Activated CD8-positive, alpha-beta memory T cell treated with anti-CD3 and anti-CD28 coated beads, Interleukin-2, amount 10 ng/mL, durations not matched to agents 7 days and 5 days (primary cell): Measurements from ENCODE around the gene RDH8. TPM values are rescaled to one million over a fixed set of nuclear protein-coding genes. Genes with fewer than 3 reads are reported as not detected.

Experiments
- ATAC-seq: fragments of 150-1000 bp; cut with Tn5 transposase; one replicate; pipeline ENCODE4 v1.10.0; 2021; ENCODE audit warnings: moderate library complexity
- CTCF ChIA-PET: fragments of 350-600 bp; sonication (Branson Sonifier 250); formaldehyde crosslinking; loops from one replicate; lab custom pipeline; 2021; ENCODE audit warnings: antibody characterized with exemption; lab: Charles Lee
- DNase-seq: peaks from one replicate; pipeline ENCODE4 v3.0.0-alpha.2; 2020
- H3K27ac Mint-ChIP-seq: one replicate; pipeline ENCODE4 v1.8.0; 2021; ENCODE audit warnings: mild to moderate bottlenecking, mixed read lengths
- H3K27me3 Mint-ChIP-seq: one replicate; pipeline ENCODE4 v1.8.0; 2021; ENCODE audit warnings: mixed read lengths
- H3K36me3 Mint-ChIP-seq: one replicate; pipeline ENCODE4 v1.8.0; 2021; ENCODE audit warnings: mild to moderate bottlenecking, mixed read lengths
- H3K4me1 Mint-ChIP-seq: one replicate; pipeline ENCODE4 v1.8.0; 2021; ENCODE audit warnings: mixed read lengths
- H3K4me3 Mint-ChIP-seq: one replicate; pipeline ENCODE4 v1.8.0; 2021; ENCODE audit warnings: mild to moderate bottlenecking, moderate library complexity, mixed read lengths
- H3K9me3 Mint-ChIP-seq: one replicate; pipeline ENCODE4 v1.8.0; 2022; ENCODE audit warnings: low read depth, mixed read lengths
- total RNA-seq, 2 experiments: library from RNA; stranded (reverse); gene quantifications; one replicate each; pipeline ENCODE4 v1.2.3, GENCODE V29; 2021

RDH8 gene
- total RNA-seq, 2 experiments from 2014 or later: not detected

DNA sequence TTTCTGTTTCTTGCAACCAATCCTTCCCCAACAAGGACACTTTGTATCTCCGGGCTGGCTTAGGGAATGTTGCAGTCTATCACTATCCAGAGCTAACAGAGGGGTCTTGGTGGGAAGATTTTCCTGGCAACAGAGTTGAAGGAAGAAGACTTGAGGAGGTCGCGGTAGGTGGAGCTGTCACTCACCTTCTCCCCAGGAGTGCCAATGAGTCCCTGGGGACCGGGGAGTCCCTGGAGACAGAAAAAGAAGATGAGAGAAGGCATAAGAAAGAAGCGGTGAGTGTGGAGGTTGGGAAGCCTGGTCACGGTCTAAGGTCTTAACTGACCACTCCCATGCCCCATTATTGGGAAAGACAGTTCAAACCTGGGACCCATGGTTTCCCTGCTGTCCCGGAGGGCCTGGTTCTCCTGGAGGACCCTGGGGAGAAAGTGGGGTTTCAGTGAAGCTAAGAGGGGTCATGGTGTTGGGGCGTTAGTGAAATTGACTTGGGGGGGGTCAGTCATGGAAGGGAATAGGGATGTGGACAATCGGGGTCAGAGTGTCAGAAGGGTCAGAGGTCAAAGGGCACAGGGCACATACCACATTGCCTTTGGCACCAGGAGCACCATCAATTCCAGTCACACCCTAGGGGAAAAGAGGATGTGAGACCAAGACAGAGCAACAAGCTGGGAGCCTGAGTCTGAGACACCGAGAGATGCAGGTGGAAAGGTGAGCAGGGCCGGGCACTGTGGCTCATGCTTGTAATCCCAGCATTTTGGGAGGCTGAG lies 21.7 kb upstream of the RDH8 start:
- Mint-ChIP-seq H3K4me3 (no peak overlapping the region), H3K4me1 (no peaks in the 10 kb centered on the region), H3K27me3 (no peaks in the 10 kb centered on the region), H3K9me3 (no peaks in the 10 kb centered on the region), H3K36me3 (no peaks in the 10 kb centered on the region), H3K27ac (no peak overlapping the region)
- CTCF ChIA-PET: no interaction called here
- DNase-seq: no peak
- no peak for ATAC-seq

DNA sequence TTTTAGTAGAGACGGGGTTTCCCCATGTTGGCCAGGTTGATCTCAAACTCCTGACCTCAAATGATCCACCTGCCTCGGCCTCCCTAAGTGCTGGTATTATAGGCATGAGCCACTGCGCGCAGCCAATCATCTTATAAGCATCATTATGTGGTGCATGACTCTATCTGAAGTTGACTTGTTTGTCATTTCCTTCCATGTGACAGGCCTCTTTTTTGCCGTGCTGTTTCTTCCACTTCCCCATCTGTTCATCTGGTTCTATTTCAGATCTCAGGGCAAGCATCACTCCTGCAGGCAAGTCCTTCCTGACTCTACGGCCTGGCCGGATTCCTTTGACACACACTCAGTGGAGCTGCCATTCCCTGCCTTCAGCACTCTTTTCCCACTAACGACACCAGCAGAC lies 18.2 kb upstream of the RDH8 start:
- no peak overlapping the region for H3K27ac Mint-ChIP-seq
- H3K36me3 Mint-ChIP-seq: no peaks in the 10 kb centered on the region
- H3K4me1 Mint-ChIP-seq: peaks cover under 1% of the 10 kb centered on the region
- H3K9me3 Mint-ChIP-seq: no peaks in the 10 kb centered on the region
- ATAC-seq (no peak), DNase-seq (no peak)
- H3K4me3 Mint-ChIP-seq: no peak overlapping the region
- H3K27me3 Mint-ChIP-seq: peaks cover 10% of the 10 kb centered on the region
- CTCF ChIA-PET: no interaction called here

DNA sequence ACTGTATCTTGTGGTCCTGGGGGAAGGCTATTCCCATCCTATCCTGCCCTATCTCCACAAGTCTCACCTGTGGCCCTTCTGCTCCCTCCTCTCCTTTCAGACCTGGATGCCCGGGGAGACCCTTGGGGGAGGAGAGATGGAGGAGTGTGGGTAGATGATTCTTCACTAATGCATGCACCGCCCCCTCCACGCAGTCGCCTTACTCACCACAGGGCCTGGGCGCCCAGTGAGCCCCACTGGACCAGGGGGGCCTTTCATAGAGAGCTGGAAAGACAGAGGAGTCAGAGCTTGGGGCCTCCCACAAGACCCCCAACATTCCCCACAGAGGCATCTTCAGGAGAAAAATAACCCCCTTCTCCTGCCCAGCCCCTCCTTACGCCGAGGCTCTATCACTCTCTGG lies 17.3 kb upstream of the RDH8 start:
- no peak overlapping the region for H3K4me3 Mint-ChIP-seq
- CTCF ChIA-PET: no interaction called here
- no peak overlapping the region for H3K27ac Mint-ChIP-seq
- peaks cover 12% of the 10 kb centered on the region for H3K27me3 Mint-ChIP-seq
- H3K4me1 Mint-ChIP-seq: peaks cover 2% of the 10 kb centered on the region
- no peaks in the 10 kb centered on the region for H3K36me3 Mint-ChIP-seq
- DNase-seq (no peak), ATAC-seq (no peak)
- no peaks in the 10 kb centered on the region for H3K9me3 Mint-ChIP-seq

DNA sequence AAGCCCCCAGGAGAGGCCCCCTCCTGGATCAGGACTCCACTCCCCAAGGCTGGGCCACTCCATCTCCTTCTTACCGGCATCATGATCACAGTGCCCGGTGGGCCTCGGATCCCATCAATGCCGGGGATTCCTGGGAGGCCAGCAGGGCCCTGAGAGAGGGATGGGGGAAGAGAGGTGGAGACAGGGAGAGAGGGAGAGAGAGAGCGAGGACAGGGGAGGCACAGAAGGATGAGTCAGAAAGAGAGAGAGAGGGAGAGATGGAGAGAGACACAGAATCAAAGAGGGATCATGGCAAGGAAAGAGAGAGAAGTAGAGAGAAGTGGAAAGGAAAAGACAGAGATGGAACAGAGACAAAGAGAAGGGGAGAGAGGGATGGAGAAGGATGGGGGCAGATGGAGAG lies 16.7 kb upstream of the RDH8 start:
- no peak overlapping the region for H3K4me3 Mint-ChIP-seq
- H3K36me3 Mint-ChIP-seq: no peaks in the 10 kb centered on the region
- peaks cover 2% of the 10 kb centered on the region for H3K4me1 Mint-ChIP-seq
- no peak overlapping the region for H3K27ac Mint-ChIP-seq
- CTCF ChIA-PET: no interaction called here
- DNase-seq: no peak
- no peak for ATAC-seq
- H3K27me3 Mint-ChIP-seq: peaks cover 12% of the 10 kb centered on the region
- H3K9me3 Mint-ChIP-seq: no peaks in the 10 kb centered on the region

DNA sequence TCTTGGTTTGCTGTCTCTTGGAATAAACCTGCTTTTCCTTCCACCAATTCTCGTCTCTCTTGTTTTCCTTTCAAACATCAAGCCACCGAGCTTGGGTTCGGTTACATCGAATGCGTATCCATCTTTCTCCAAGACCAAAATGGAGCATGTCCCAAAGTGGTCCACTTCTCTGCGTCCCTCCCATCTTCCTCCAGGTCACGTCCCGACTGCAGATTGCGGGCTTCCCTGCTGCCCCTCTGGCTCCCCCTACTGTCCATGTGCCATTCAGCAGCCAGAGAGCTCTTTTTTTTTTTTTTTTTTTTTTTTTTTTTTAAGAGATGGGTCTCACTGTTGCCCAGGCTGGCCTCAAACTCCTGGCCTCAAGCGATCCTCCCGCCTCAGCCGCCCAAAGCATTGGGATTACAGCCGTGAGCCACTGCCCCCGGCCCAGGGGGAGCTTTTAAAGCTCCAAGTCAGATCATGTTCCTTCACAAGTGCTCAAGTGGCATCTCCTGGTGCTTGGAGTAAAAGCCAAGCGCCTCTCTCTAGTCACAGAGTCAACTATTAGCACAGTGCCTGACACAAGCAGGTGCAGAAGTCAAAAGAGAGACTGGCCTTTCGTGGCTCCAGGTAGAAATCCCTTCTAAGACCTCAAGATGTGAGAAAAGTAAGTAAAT lies 13.0 kb upstream of the RDH8 start:
- peak; percentile 42 for ATAC-seq
- H3K4me3 Mint-ChIP-seq: no peak overlapping the region
- H3K4me1 Mint-ChIP-seq: peaks cover 10% of the 10 kb centered on the region
- DNase-seq: peak; percentile 72
- no peaks in the 10 kb centered on the region for H3K9me3 Mint-ChIP-seq
- H3K27me3 Mint-ChIP-seq: peaks cover 15% of the 10 kb centered on the region
- CTCF ChIA-PET: interaction anchor here (0.6 to 3.7 kb wide), 31 partner anchors 9 to 1369 kb away, joined by 3 to 43 read pairs (median 4); partner anchors contain the start of genes COL5A3 and PIN1
- no peak overlapping the region for H3K27ac Mint-ChIP-seq
- H3K36me3 Mint-ChIP-seq: no peaks in the 10 kb centered on the region

DNA sequence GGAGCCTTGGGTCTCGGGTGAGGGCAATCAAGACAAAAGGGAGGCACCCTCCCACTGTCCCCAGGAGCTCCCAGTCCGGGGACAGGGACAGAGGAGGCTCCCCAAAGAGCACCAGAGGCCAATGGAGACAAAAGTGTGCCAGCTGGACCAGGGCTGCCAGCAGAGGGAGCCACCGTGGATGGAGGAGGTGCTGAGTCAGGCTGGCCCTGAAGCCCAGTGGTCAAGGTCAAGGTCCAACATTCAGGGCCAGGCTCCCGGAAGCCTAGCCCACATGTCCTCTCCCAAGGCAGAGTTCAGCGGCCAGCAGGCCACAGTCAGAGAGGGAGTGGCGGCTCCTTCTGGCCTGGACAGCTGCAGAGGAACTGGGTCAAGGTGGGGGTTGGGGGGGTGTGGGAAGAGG lies 11.4 kb upstream of the RDH8 start:
- DNase-seq (no peak), ATAC-seq (no peak)
- no peaks in the 10 kb centered on the region for H3K36me3 Mint-ChIP-seq

DNA sequence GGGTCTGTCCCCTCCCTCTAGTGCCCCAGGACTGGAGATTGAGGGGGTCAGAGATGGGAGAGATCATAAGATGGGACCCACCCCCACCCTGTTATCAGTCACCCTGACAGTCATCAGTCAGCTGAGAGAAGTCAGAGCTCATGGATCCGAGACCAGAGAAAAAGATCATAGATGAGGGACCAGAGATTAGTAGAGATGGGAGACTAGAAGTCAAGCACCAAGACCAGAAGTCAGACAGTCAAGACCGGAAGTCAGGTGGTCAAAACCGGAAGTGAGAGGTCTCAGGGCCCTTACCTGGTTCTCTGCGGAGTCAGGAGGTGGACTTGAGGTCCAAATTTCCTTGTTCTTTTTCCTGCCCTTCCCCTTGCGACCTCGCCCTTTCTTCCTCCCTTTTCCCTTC lies 10.0 kb upstream of the RDH8 start:
- Mint-ChIP-seq H3K4me1 (peaks cover 19% of the 10 kb centered on the region), H3K27ac (no peak overlapping the region), H3K9me3 (no peaks in the 10 kb centered on the region), H3K27me3 (peaks cover 19% of the 10 kb centered on the region), H3K4me3 (no peak overlapping the region), H3K36me3 (no peaks in the 10 kb centered on the region)
- ATAC-seq: no peak
- CTCF ChIA-PET: interaction anchor here (2.1 kb wide), 1 partner anchor 24 kb away, joined by 6 read pairs; no protein-coding TSS in a partner anchor
- no peak for DNase-seq

More for the DNA sequence above, 11.4 kb upstream of the RDH8 start:
- H3K9me3 Mint-ChIP-seq: no peaks in the 10 kb centered on the region
- H3K4me3 Mint-ChIP-seq: no peak overlapping the region
- H3K27ac Mint-ChIP-seq: no peak overlapping the region
- CTCF ChIA-PET: interaction anchor here (0.8 to 3.7 kb wide), 5 partner anchors 28 to 119 kb away, joined by 3 to 43 read pairs (median 3); no protein-coding TSS in a partner anchor
- peaks cover 17% of the 10 kb centered on the region for H3K4me1 Mint-ChIP-seq
- peaks cover 13% of the 10 kb centered on the region for H3K27me3 Mint-ChIP-seq

DNA sequence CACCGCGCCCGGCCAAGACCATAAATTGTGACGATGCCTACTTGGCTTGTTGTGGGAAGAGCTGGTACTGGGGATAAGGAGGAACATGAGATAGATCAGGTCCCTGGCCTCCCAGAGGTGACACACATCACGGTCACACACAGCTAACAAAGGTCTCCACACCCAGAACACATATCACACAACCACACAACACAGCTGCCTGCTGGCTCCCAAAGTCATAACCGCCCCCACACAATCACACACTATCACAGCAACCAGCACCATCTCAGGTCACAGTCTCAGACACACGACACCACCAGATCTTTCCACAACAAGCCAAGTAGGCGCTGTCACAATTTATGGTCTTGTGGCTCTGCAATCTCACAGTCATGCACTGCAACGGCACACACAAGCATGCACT lies 8.7 kb upstream of the RDH8 start:
- CTCF ChIA-PET: interaction anchor here (2.1 kb wide), 1 partner anchor 23 kb away, joined by 6 read pairs; no protein-coding TSS in a partner anchor
- Mint-ChIP-seq H3K27ac (no peak overlapping the region), H3K36me3 (peaks cover under 1% of the 10 kb centered on the region), H3K27me3 (peaks cover 28% of the 10 kb centered on the region), H3K4me1 (peaks cover 23% of the 10 kb centered on the region), H3K4me3 (no peak overlapping the region), H3K9me3 (no peaks in the 10 kb centered on the region)
- ATAC-seq: no peak
- no peak for DNase-seq

DNA sequence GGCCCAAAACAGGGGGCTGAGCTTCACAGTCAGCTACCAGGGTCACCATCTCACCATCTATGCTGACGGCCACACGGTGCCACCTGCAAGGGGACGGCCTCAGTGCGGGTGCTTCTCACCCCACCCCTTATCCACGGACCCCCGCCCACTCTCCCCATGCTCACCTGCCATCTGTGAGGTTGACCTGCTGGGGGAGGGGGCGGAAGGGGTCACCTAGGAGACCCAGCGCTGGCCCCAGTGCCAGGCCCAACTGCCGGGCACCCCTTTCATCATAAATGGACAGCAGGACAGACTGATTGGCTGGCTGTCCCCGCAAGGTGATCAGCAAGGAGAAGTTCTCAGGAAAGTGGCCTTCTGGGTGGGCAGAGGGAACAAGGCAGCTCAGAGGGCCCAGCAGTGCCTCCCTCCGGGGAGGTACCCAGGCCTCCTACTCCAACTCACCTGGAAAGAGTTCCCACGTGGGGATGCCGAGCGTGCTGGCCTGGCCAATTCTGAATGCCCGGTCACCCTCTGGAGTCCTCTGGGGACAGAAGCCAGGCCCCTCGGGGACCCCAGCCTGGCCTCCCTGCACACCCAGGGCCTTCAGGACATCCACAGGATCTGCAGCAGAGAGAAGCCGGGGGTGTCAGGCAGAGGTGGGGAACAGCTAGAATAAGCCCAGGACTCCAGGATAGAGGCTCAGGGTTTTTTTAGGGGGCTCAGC lies 7.5 kb upstream of the RDH8 start:
- H3K4me1 Mint-ChIP-seq: peaks cover 24% of the 10 kb centered on the region

DNA sequence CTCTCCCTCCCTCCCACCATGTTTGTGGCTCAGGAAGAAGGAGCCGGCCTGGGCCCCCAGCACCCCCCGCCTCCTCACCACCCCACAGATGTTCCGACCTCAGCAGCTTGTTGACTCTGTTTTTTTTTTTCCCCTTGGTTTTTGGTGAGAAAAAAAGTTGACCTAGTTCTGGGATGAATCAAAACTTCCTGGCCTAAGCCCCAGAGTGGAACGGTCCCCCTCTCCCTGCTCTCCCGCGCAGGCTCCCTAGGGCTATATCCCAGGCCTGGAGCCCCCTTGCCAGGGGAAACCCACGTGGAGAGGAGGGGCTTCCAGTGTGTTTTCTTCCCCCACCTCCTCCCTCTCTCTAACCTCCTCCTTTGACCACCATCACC lies 7.0 kb upstream of the RDH8 start:
- ATAC-seq: no peak
- peaks cover 36% of the 10 kb centered on the region for H3K27me3 Mint-ChIP-seq
- no peaks in the 10 kb centered on the region for H3K9me3 Mint-ChIP-seq
- H3K27ac Mint-ChIP-seq: no peak overlapping the region
- no peak for DNase-seq
- no peak overlapping the region for H3K4me3 Mint-ChIP-seq
- peaks cover 3% of the 10 kb centered on the region for H3K36me3 Mint-ChIP-seq
- CTCF ChIA-PET: no interaction called here
- H3K4me1 Mint-ChIP-seq: peaks cover 24% of the 10 kb centered on the region

More for the DNA sequence above, 7.5 kb upstream of the RDH8 start:
- Mint-ChIP-seq H3K27ac (no peak overlapping the region), H3K9me3 (no peaks in the 10 kb centered on the region), H3K4me3 (no peak overlapping the region), H3K36me3 (peaks cover 3% of the 10 kb centered on the region), H3K27me3 (peaks cover 31% of the 10 kb centered on the region)
- ATAC-seq: no peak
- no peak for DNase-seq
- CTCF ChIA-PET: interaction anchor here (2.1 kb wide), 1 partner anchor 22 kb away, joined by 6 read pairs; no protein-coding TSS in a partner anchor

DNA sequence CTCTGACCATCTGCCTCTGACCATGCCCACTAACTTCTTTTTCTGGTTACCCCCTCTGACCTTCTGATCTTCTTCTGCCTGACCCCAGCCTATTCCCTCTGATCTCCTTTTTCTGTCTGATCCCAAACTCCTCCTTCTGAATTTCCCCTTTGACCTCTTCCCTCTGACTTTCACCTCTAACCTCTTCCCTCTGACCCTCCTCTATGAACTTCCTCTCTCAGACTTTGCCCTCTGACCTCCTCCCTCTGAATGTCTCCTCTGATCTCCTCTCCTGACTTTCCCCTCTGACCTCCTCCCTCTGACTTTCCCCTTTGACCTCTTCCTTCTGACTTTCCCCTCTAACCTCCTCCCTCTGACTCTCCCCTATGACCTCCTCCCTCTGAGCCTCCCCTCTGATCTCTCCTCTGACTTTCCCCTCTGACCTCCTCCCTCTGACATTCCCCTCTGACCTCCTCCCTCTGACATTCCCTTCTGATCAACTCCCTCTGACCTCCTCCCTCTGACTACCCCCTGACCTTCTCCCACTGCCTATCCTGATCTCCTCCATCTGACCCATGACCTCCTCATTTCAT lies 6.4 kb upstream of the RDH8 start:
- peaks cover 3% of the 10 kb centered on the region for H3K36me3 Mint-ChIP-seq
- peaks cover 24% of the 10 kb centered on the region for H3K4me1 Mint-ChIP-seq
- ATAC-seq (no peak), DNase-seq (no peak)
- H3K27me3 Mint-ChIP-seq: peaks cover 42% of the 10 kb centered on the region
- H3K27ac Mint-ChIP-seq: peak overlapping the region; percentile 47
- H3K9me3 Mint-ChIP-seq: no peaks in the 10 kb centered on the region
- CTCF ChIA-PET: no interaction called here
- H3K4me3 Mint-ChIP-seq: no peak overlapping the region

DNA sequence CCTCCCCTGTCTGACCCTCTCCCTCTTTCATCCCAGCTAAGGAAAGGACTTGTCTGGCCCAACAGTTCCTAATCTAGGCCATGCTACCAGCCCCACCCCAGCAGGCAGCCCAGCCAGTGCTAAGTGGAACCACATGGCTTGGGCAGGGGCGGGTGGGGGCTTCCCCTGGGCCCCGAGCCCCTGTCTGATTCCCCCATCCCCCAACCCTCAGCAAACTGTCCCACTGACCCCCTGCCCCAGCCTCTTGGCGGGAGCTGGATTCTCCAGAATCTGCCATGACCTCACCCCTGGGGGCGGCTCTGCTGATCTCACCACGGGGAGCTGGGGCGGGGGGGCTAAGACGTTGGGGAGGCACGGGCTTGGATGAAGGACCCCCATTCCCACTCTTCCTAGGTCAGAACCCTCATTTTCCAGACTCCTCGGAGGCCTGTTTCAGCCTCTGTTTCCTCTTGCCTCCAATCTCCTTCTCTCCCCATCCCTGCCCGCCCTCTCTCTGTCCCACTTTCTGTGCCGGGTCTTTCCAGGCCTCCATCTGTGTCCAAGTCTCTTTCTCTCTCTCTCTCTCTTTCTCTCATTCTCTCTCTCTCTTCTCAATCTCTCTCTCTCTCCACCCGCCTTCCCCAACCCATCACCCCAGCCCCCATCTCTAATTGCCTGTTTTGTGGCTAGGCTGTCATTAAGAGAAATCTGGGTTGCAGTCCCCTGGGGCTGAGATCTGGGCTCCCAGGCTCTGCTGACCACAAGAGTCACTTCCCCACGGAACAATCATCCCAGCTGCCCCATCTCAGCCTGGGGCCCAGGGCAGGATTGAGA lies 5.7 kb upstream of the RDH8 start:
- Mint-ChIP-seq H3K4me3 (no peak overlapping the region), H3K27me3 (peaks cover 46% of the 10 kb centered on the region), H3K27ac (no peak overlapping the region), H3K9me3 (no peaks in the 10 kb centered on the region), H3K36me3 (peaks cover 3% of the 10 kb centered on the region), H3K4me1 (peaks cover 24% of the 10 kb centered on the region)
- DNase-seq: no peak
- CTCF ChIA-PET: interaction anchor here (2.2 kb wide), 1 partner anchor 19 kb away, joined by 14 read pairs; no protein-coding TSS in a partner anchor
- no peak for ATAC-seq
